K562 (cell line): ENCODE data around the gene CSF3. TPM values are rescaled to one million over a fixed set of nuclear protein-coding genes. Genes with fewer than 3 reads are reported as not detected.

ENCODE experiments used
- ARID1B ChIP-seq: fragments of 450-650 bp; IDR thresholded peaks from 2 replicates; pipeline ENCODE4 v1.6.1; 2016; ENCODE audit warnings: antibody characterized with exemption, mild to moderate bottlenecking, inconsistent platforms
- BCLAF1 ChIP-seq, 2 experiments: fragments of 450-650 bp in 1 of 2; IDR thresholded peaks; 2 replicates each; pipeline ENCODE4 v1.6.1; 2011 to 2017; ENCODE audit warnings: low read depth in 2 of 2, antibody characterized with exemption in 1 of 2, borderline replicate concordance in 1 of 2, low read length in 1 of 2, mild to moderate bottlenecking in 1 of 2, mixed read lengths in 1 of 2; ENCODE audit not compliant: control insufficient read depth in 1 of 2
- FOSL1 ChIP-seq: fragments of 200-800 bp; sonication (Bioruptor generic); conservative IDR thresholded peaks from 2 replicates; pipeline ENCODE4 v1.6.1; 2016; ENCODE audit warnings: missing genetic modification characterization, missing compliant biosample characterization
- FUS ChIP-seq: fragments of 200-400 bp; formaldehyde crosslinking; optimal IDR thresholded peaks from 2 replicates; pipeline ENCODE3; 2017; ENCODE audit warnings: low read depth, low read length
- IFI16 ChIP-seq: fragments of 250-450 bp; sonication (Bioruptor Pico); IDR thresholded peaks from 2 replicates; pipeline ENCODE4 v2.1.2; 2022; ENCODE audit warnings: mild to moderate bottlenecking, inconsistent platforms
- KDM2B ChIP-seq: fragments of 250-450 bp; sonication (Bioruptor Pico); IDR thresholded peaks from 2 replicates; pipeline ENCODE4 v1.8.0; 2021; ENCODE audit warnings: mild to moderate bottlenecking, moderate library complexity
- LEF1 ChIP-seq: fragments of 450-650 bp; IDR thresholded peaks from 2 replicates; pipeline ENCODE4 v1.6.1; 2016; ENCODE audit warnings: mild to moderate bottlenecking
- MAZ ChIP-seq, 2 experiments: fragments of 450-650 bp in 1 of 2; sonication (generic) in 1 of 2; formaldehyde crosslinking; IDR thresholded peaks in 1 of 2; conservative IDR thresholded peaks in 1 of 2; 2 replicates each; pipeline versions ENCODE4 v1.4.0 to v1.5.0; 2020; ENCODE audit warnings: mild to moderate bottlenecking in 1 of 2, missing genetic modification reagents in 1 of 2
- MBD2 ChIP-seq: sonication (generic); IDR thresholded peaks from 2 replicates; pipeline ENCODE4 v1.6.1; 2016; ENCODE audit warnings: low read depth, borderline replicate concordance
- MEIS2 ChIP-seq: fragments of 450-650 bp; IDR thresholded peaks from 2 replicates; pipeline ENCODE4 v1.6.1; 2014; ENCODE audit warnings: mild to moderate bottlenecking; ENCODE audit not compliant: partially characterized antibody
- PHB ChIP-seq: fragments of 250-450 bp; sonication (Bioruptor Pico); IDR thresholded peaks from 2 replicates; pipeline ENCODE4 v1.5.0; 2021
- RAD21 ChIP-seq, 2 experiments: fragments of 250-450 bp in 1 of 2; fragments of 450-650 bp in 1 of 2; sonication (Bioruptor Pico) in 1 of 2; formaldehyde crosslinking in 1 of 2; IDR thresholded peaks in 1 of 2; conservative IDR thresholded peaks in 1 of 2; 2 replicates each; pipeline versions ENCODE4 v1.4.0 to v1.8.0; 2020 to 2022; ENCODE audit warnings: mild to moderate bottlenecking in 2 of 2, moderate library complexity in 1 of 2
- RERE ChIP-seq: sonication (generic); formaldehyde crosslinking; IDR thresholded peaks from 2 replicates; pipeline ENCODE4 v1.8.0; 2023; ENCODE audit warnings: missing genetic modification reagents, mild to moderate bottlenecking, borderline replicate concordance
- YY1 ChIP-seq, 3 experiments: IDR thresholded peaks; 2 replicates each; pipeline ENCODE4 v1.6.1; 2011; ENCODE audit warnings: low read length in 2 of 3, mild to moderate bottlenecking in 2 of 3, moderate library complexity in 2 of 3, borderline replicate concordance in 1 of 3, control low read depth in 1 of 3, low read depth in 1 of 3; ENCODE audit not compliant: insufficient read depth in 3 of 3, insufficient replicate concordance in 2 of 3, control insufficient read depth in 1 of 3, insufficient read length in 1 of 3; ENCODE audit errors: extremely low read depth in 1 of 3
- ZBTB9 ChIP-seq: fragments of 450-650 bp; formaldehyde crosslinking; IDR thresholded peaks from 2 replicates; pipeline ENCODE4 v1.4.0; 2020; ENCODE audit warnings: mild to moderate bottlenecking, moderate library complexity
- ZNF699 ChIP-seq: fragments of 250-450 bp; sonication (Bioruptor Pico); IDR thresholded peaks from 2 replicates; pipeline ENCODE4 v1.8.0; 2021; ENCODE audit warnings: mild to moderate bottlenecking, moderate library complexity; ENCODE audit not compliant: insufficient replicate concordance
- polyA plus RNA-seq, 8 experiments: library from polyadenylated mRNA; depleted of rRNA in 4 of 8; stranded (reverse) in 5 of 8; unstranded in 3 of 8; fragments of >200 nt; fragmentation: Nextera tagmentation in 2 of 8; fragmentation: Illumina TruSeq in 1 of 8; extraction: Ambion mirVana in 2 of 8; extraction: Trizol in 1 of 8; gene quantifications; 2 replicates each; pipeline versions ENCODE4 v1.2.1 to v1.2.3, GENCODE V29; 2011 to 2014; ENCODE audit warnings: inconsistent platforms in 1 of 8, missing spikeins in 1 of 8
- total RNA-seq, 7 experiments: library from RNA; depleted of rRNA in 6 of 7; stranded (reverse); fragments of >200 nt in 6 of 7; fragmentation: Illumina TruSeq in 2 of 7; extraction: Trizol in 2 of 7; gene quantifications; 2 replicates each; pipeline versions ENCODE4 v1.2.1 to v1.2.3, GENCODE V29; 2011 to 2021; ENCODE audit warnings: low replicate concordance in 1 of 7

Gene CSF3
- total and polyA plus RNA-seq, 9 of the 15 experiments (the other 6 are each of a cell fraction or from before 2014, with no cell fraction given) = 0.19 TPM; not detected in 8

- no peak for TF ChIP-seq IFI16 (CRISPR knock-in tag)
- TF ChIP-seq PHB = no peak
- TF ChIP-seq FOSL1 (tag) = no peak
- TF ChIP-seq YY1 (IDR thresholded peaks at IDR 0.05; ENCODE audit: borderline replicate concordance in 1 of 3, control insufficient read depth in 1 of 3, extremely low read depth in 1 of 3, insufficient read depth in 3 of 3, insufficient read length in 1 of 3, insufficient replicate concordance in 2 of 3, low read depth in 1 of 3, low read length in 2 of 3) = peak in 1 of 3 experiments; percentile 59
- peak; percentile 1 for TF ChIP-seq MEIS2
- TF ChIP-seq ZNF699 (CRISPR knock-in tag) = no peak
- no peak; the same call in none of the 2 replicates for TF ChIP-seq LEF1
- no peak for TF ChIP-seq FUS
- no peak for TF ChIP-seq ZBTB9 (CRISPR knock-in tag)
- no peak for TF ChIP-seq RERE (CRISPR knock-in tag)
- no peak for TF ChIP-seq RAD21 (CRISPR knock-in tag; conservative IDR thresholded peaks at IDR 0.05 in 1 of 2, IDR thresholded peaks at IDR 0.05 in 1 of 2)
- TF ChIP-seq KDM2B (CRISPR knock-in tag) = no peak
- TF ChIP-seq MAZ (CRISPR knock-in tag; conservative IDR thresholded peaks at IDR 0.05 in 1 of 2, IDR thresholded peaks at IDR 0.05 in 1 of 2) = peak in 1 of 2 experiments; percentile 44; a peak in 1 of 4 replicates
- no peak for TF ChIP-seq BCLAF1 (IDR thresholded peaks at IDR 0.05; ENCODE audit: borderline replicate concordance in 1 of 2, control insufficient read depth in 1 of 2, low read depth in 2 of 2, low read length in 1 of 2)
- peak; percentile 30; the same call in 1 of the 2 replicates for TF ChIP-seq MBD2
- TF ChIP-seq ARID1B = peak; percentile 73
Observed at GRCh38 chr17:39979893-39980350, 35.3 kb upstream of the CSF3 start (continued).
